Measurements from ENCODE around the gene PRICKLE2.

Gene PRICKLE2

GRCh38 chr3:64220161-64220914 lies 4.9 kb downstream of the PRICKLE2 start:
- peak; percentile 86 for DNase-seq (ENCODE audit: low read depth)

GRCh38 chr3:64218746-64219145 lies 6.5 kb downstream of the PRICKLE2 start:
- DNase-seq (ENCODE audit: low read depth): no peak

GRCh38 chr3:64218329-64218728 lies 6.9 kb downstream of the PRICKLE2 start:
- no peak for DNase-seq (ENCODE audit: low read depth)

GRCh38 chr3:64216274-64217147 lies 8.8 kb downstream of the PRICKLE2 start:
- DNase-seq (ENCODE audit: low read depth): peak; percentile 72

GRCh38 chr3:64215559-64215958 lies 9.7 kb downstream of the PRICKLE2 start:
- DNase-seq (ENCODE audit: low read depth): no peak

GRCh38 chr3:64215103-64215502 lies 10.2 kb downstream of the PRICKLE2 start:
- no peak for DNase-seq (ENCODE audit: low read depth)

- peak; percentile 50 for DNase-seq (ENCODE audit: low read depth)
Observed at GRCh38 chr3:64214381-64215018, 10.8 kb downstream of the PRICKLE2 start.

- DNase-seq (ENCODE audit: low read depth): peak; percentile 80
Observed at GRCh38 chr3:64213962-64214379, 11.3 kb downstream of the PRICKLE2 start.

GRCh38 chr3:64213224-64213878 lies 11.9 kb downstream of the PRICKLE2 start:
- DNase-seq (ENCODE audit: low read depth): no peak

GRCh38 chr3:64209866-64210621 lies 15.2 kb downstream of the PRICKLE2 start:
- DNase-seq (ENCODE audit: low read depth): peak; percentile 59

- peak; percentile 49 for DNase-seq (ENCODE audit: low read depth)
Observed at GRCh38 chr3:64207289-64208080, 17.8 kb downstream of the PRICKLE2 start.

GRCh38 chr3:64203969-64204908 lies 21.0 kb downstream of the PRICKLE2 start:
- DNase-seq (ENCODE audit: low read depth): no peak

GRCh38 chr3:64203216-64203615 lies 22.1 kb downstream of the PRICKLE2 start:
- DNase-seq (ENCODE audit: low read depth): peak; percentile 77

- DNase-seq (ENCODE audit: low read depth): no peak
Observed at GRCh38 chr3:64199932-64200331, 25.3 kb downstream of the PRICKLE2 start.

GRCh38 chr3:64196236-64196929 lies 28.9 kb downstream of the PRICKLE2 start:
- no peak for DNase-seq (ENCODE audit: low read depth)

GRCh38 chr3:64195789-64196188 lies 29.5 kb downstream of the PRICKLE2 start:
- DNase-seq (ENCODE audit: low read depth): peak; percentile 39

- no peak for DNase-seq (ENCODE audit: low read depth)
Observed at GRCh38 chr3:64191822-64192221, 33.4 kb downstream of the PRICKLE2 start.

Measured in EH (cell line).